IPS-18a (cell line): Measurements from ENCODE around the gene PI4K2A.

Source experiments
- H3K27ac ChIP-seq: one replicate; pipeline ENCODE4 v1.5.1; 2013; ENCODE audit warnings: low read length
- H3K27me3 ChIP-seq: one replicate; pipeline ENCODE4 v1.6.1; 2013; ENCODE audit warnings: mild to moderate bottlenecking, low read length; ENCODE audit not compliant: control insufficient read depth, insufficient read depth
- H3K36me3 ChIP-seq: one replicate; pipeline ENCODE4 v1.6.1; 2013; ENCODE audit warnings: low read depth, low read length; ENCODE audit not compliant: control insufficient read depth
- H3K4me1 ChIP-seq: one replicate; pipeline ENCODE4 v1.6.1; 2013; ENCODE audit warnings: low read depth, low read length; ENCODE audit not compliant: control insufficient read depth
- H3K4me3 ChIP-seq: one replicate; pipeline ENCODE4 v1.5.1; 2013; ENCODE audit warnings: low read length
- H3K9ac ChIP-seq: one replicate; pipeline ENCODE4 v1.6.1; 2013; ENCODE audit warnings: mild to moderate bottlenecking, low read length, moderate library complexity
- H3K9me3 ChIP-seq: one replicate; pipeline ENCODE4 v1.6.1; 2013; ENCODE audit warnings: low read depth, low read length; ENCODE audit not compliant: control insufficient read depth

The PI4K2A gene

DNA sequence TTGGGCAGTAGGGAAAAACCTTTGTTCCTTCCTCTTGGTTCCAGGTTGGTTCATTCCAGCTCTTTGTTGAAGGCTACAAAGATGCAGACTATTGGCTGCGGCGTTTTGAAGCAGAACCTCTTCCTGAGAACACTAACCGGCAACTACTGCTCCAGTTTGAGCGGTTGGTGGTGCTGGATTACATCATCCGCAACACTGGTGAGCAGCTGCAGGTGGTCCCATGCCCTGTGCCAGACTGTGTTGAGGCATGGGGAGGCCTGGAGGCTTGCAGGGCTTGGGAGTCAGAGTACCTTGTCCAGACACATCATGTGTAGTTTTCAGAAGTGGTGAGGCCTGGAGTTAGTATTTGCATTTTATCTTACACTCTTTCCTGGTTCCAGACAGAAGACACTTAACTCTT, 16.3 kb downstream of the PI4K2A start:
- Histone ChIP-seq H3K4me1 (no peaks in the 10 kb centered on the region), H3K9me3 (no peaks in the 10 kb centered on the region), H3K36me3 (peaks cover 50% of the 10 kb centered on the region), H3K9ac (no peak overlapping the region), H3K4me3 (no peak overlapping the region), H3K27me3 (no peaks in the 10 kb centered on the region), H3K27ac (no peak overlapping the region)

GRCh38 chr10:97659589-97659988, 19.1 kb downstream of the PI4K2A start:
- H3K9me3 ChIP-seq = no peaks in the 10 kb centered on the region
- H3K27me3 ChIP-seq = no peaks in the 10 kb centered on the region
- H3K4me3 ChIP-seq = no peak overlapping the region
- no peak overlapping the region for H3K9ac ChIP-seq
- H3K27ac ChIP-seq = no peak overlapping the region
- H3K36me3 ChIP-seq = peaks cover 49% of the 10 kb centered on the region
- H3K4me1 ChIP-seq = no peaks in the 10 kb centered on the region

GRCh38 chr10:97664282-97664850, 23.9 kb downstream of the PI4K2A start:
- H3K36me3 ChIP-seq = peaks cover 49% of the 10 kb centered on the region
- no peaks in the 10 kb centered on the region for H3K9me3 ChIP-seq
- no peak overlapping the region for H3K9ac ChIP-seq

GRCh38 chr10:97666992-97667391, 26.5 kb downstream of the PI4K2A start:
- H3K27ac ChIP-seq = no peak overlapping the region
- H3K27me3 ChIP-seq = no peaks in the 10 kb centered on the region
- no peaks in the 10 kb centered on the region for H3K9me3 ChIP-seq
- H3K36me3 ChIP-seq = peaks cover 49% of the 10 kb centered on the region
- H3K9ac ChIP-seq = no peak overlapping the region
- no peaks in the 10 kb centered on the region for H3K4me1 ChIP-seq
- H3K4me3 ChIP-seq = no peak overlapping the region

More at GRCh38 chr10:97664282-97664850, 23.9 kb downstream of the PI4K2A start:
- Histone ChIP-seq H3K4me1 (no peaks in the 10 kb centered on the region), H3K27ac (no peak overlapping the region), H3K27me3 (no peaks in the 10 kb centered on the region), H3K4me3 (no peak overlapping the region)

GRCh38 chr10:97667463-97667862, 27.0 kb downstream of the PI4K2A start:
- H3K27me3 ChIP-seq = no peaks in the 10 kb centered on the region
- H3K36me3 ChIP-seq = peaks cover 48% of the 10 kb centered on the region
- no peaks in the 10 kb centered on the region for H3K9me3 ChIP-seq
- no peaks in the 10 kb centered on the region for H3K4me1 ChIP-seq
- no peak overlapping the region for H3K4me3 ChIP-seq
- H3K9ac ChIP-seq = no peak overlapping the region
- no peak overlapping the region for H3K27ac ChIP-seq

- no peaks in the 10 kb centered on the region for H3K4me1 ChIP-seq
- H3K27ac ChIP-seq = no peak overlapping the region
- no peaks in the 10 kb centered on the region for H3K27me3 ChIP-seq
- H3K9ac ChIP-seq = no peak overlapping the region
- no peak overlapping the region for H3K4me3 ChIP-seq
- no peaks in the 10 kb centered on the region for H3K9me3 ChIP-seq
- H3K36me3 ChIP-seq = peaks cover 45% of the 10 kb centered on the region
Measured at GRCh38 chr10:97669571-97669970, 29.1 kb downstream of the PI4K2A start.

DNA sequence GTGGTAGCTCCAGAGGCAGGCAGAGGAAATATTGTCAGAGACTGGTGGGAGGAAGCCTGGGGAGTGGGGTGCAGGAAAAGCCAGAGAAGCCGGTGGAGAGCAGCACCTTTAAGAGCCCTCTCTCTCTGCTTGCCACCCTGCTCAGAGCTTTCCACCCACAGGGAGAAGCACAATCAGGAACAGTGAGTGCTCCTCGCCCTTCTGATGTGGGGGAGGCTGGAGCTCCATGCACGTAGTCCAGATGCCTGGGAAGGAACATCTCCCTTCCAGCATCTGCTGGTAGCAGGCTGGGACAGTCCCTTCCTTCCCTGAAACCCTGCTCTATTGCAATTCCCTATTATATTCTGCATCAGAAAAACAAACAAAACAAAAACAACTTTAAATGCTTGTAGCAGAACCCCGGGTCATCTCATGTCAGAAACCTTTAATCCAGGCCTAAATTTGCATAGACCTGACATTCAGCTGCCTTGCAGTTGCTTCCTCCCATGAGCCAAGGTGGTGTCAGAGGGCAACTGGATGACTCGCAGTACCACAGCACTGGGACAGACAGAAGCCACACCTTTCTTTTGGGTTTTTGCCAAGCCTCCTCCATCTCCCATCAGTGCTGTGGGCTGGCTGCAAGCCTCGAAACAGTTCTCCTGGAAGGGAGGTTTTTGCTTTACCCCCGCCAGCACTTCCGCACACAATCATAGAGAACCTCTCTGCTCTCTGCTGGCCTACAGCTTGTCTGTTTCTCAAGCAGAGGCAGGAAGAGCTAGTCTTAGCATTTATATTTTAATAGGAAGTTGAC, 33.5 kb downstream of the PI4K2A start:
- Histone ChIP-seq H3K4me3 (no peak overlapping the region), H3K9me3 (no peaks in the 10 kb centered on the region), H3K27ac (no peak overlapping the region), H3K27me3 (no peaks in the 10 kb centered on the region), H3K9ac (no peak overlapping the region), H3K36me3 (peaks cover 36% of the 10 kb centered on the region), H3K4me1 (no peaks in the 10 kb centered on the region)

DNA sequence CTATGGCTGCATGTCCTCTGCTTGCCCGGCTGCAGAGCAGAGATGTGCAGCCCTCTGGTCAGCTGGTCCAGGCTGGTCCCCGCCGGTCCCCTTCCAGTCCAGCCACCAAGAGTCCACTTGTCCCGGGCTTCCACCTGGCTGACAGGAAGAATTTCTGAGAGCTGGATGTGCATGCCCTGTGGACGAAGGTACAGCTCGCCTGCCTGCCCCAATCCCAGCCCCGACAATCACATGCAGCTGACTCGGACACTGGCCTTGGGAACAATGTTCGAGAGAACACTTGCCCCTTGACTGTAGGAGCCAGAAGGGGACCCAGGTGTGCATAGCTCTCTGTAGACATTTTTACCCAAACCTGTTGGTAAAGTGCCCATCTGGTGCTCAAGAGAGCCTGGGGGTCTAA, 34.8 kb downstream of the PI4K2A start:
- H3K36me3 ChIP-seq = peaks cover 30% of the 10 kb centered on the region

DNA sequence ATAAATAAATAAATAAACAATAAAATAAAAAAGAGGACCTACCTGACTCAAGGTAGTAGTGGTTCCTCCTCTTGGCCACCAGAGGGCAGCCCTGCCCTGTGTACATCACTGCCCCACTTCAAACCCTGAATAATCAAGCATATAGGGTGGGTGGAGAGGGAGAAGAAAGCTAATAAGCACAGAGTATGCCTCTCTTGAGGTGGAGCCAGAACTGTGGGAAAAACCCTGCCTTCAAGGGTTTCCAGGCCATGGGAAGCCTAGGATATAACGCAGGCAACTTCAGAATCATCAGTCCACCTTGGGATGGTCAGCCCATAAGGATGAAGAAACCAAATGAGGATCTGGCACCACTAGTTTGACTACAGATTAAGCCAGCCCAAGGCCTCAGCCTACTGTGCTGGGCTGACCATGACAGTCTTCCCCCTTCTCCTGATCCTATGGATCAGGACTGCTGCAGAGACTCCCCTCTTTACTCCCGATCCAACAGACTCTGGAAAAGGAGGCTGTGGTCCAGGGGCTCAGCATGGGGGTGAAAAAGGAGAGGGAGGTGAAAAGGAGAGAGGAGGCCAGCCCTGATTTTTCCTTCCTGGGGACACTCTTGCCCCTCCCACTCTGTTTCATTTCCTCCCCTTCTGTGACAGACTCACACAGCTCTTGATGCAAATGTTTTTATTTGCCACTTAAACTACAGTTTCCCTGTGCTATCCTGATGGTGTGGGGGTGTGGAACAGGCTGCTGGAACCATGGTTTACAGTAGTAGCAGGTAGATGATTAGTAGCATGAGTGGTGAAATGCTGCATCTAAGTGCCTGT, 36.5 kb downstream of the PI4K2A start:
- no peak overlapping the region for H3K27ac ChIP-seq
- H3K4me1 ChIP-seq = no peaks in the 10 kb centered on the region
- no peak overlapping the region for H3K4me3 ChIP-seq
- H3K9me3 ChIP-seq = no peaks in the 10 kb centered on the region
- no peaks in the 10 kb centered on the region for H3K27me3 ChIP-seq
- peaks cover 30% of the 10 kb centered on the region for H3K36me3 ChIP-seq
- no peak overlapping the region for H3K9ac ChIP-seq

More for the DNA sequence above, 34.8 kb downstream of the PI4K2A start:
- no peaks in the 10 kb centered on the region for H3K4me1 ChIP-seq
- no peaks in the 10 kb centered on the region for H3K9me3 ChIP-seq
- no peak overlapping the region for H3K9ac ChIP-seq
- H3K27ac ChIP-seq = no peak overlapping the region
- no peak overlapping the region for H3K4me3 ChIP-seq
- no peaks in the 10 kb centered on the region for H3K27me3 ChIP-seq

DNA sequence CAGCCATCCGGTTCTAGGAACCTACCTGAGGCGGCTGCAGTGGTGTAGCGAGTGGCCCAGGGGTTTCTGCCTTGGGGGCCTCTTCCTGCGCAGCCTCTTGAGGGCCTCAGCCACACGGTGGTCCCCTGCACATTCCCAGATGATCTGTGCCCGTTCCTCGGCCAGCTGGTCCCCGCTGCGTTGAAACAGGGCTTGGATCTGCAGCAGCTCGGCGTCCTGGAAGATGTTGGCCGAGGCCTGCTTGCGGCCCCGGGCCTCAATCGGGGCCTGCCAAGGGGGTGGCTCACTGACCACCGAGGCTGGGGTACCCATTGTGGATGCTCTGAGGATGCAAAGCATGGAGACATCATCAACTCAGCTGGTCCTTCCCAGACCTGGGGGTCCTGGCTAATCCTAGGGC, 39.1 kb downstream of the PI4K2A start:
- H3K27me3 ChIP-seq = no peaks in the 10 kb centered on the region
- peaks cover 16% of the 10 kb centered on the region for H3K36me3 ChIP-seq
- no peaks in the 10 kb centered on the region for H3K9me3 ChIP-seq
- no peak overlapping the region for H3K27ac ChIP-seq
- H3K4me3 ChIP-seq = no peak overlapping the region
- H3K9ac ChIP-seq = no peak overlapping the region
- no peaks in the 10 kb centered on the region for H3K4me1 ChIP-seq

GRCh38 chr10:97682042-97682441, 41.6 kb downstream of the PI4K2A start:
- Histone ChIP-seq H3K4me3 (no peak overlapping the region), H3K27me3 (no peaks in the 10 kb centered on the region), H3K9me3 (no peaks in the 10 kb centered on the region), H3K9ac (no peak overlapping the region), H3K36me3 (no peaks in the 10 kb centered on the region), H3K27ac (no peak overlapping the region), H3K4me1 (no peaks in the 10 kb centered on the region)
